ENCODE data around the gene DMKN. TPM values are rescaled to one million over a fixed set of nuclear protein-coding genes. Genes with fewer than 3 reads are reported as not detected.
"Not testable (repeated sequence)": the region's sequence is repeated elsewhere in the genome, so short reads cannot be mapped to it uniquely, and the experiment has no call there.

DMKN gene
- total and polyA plus RNA-seq, 4 donors: 1.4 to 9.4 (median 2.4) TPM

GRCh38 chr19:35478794-35479677, 34.4 kb downstream of the DMKN start:
- no peak overlapping the region for H3K27ac ChIP-seq (ENCODE audit: low read depth in 1 of 2, low read length in 2 of 2)
- H3K9me3 ChIP-seq (ENCODE audit: control insufficient read depth in 4 of 4, low read length in 3 of 4): no peaks in the 10 kb centered on the region
- WGBS: 86% methylated on average over 21 of the region's 21 CpGs
- no peaks in the 10 kb centered on the region for H3K4me1 ChIP-seq (ENCODE audit: control insufficient read depth in 4 of 4, insufficient read depth in 4 of 4, low read length in 3 of 4)
- H3K4me3 ChIP-seq (ENCODE audit: low read depth in 1 of 3, low read length in 3 of 3): no peak overlapping the region
- TF ChIP-seq FOXA2 (IDR thresholded peaks at IDR 0.05): no peak
- TF ChIP-seq EGR1 (IDR thresholded peaks at IDR 0.05; ENCODE audit: low read depth in 2 of 2): no peak
- TF ChIP-seq HNF4G (IDR thresholded peaks at IDR 0.05): no peak
- no peak for TF ChIP-seq CTCF (IDR thresholded peaks at IDR 0.05; ENCODE audit: low read depth, low read length, missing input control)
- TF ChIP-seq FOXA1 (IDR thresholded peaks at IDR 0.05): no peak
- TF ChIP-seq SP1 (IDR thresholded peaks at IDR 0.05): no peak
- TF ChIP-seq YY1 (IDR thresholded peaks at IDR 0.05): no peak
- no peak for TF ChIP-seq NR2F2 (IDR thresholded peaks at IDR 0.05)
- no peak for TF ChIP-seq TAF1 (conservative IDR thresholded peaks at IDR 0.05)
- TF ChIP-seq, protein P1, sequence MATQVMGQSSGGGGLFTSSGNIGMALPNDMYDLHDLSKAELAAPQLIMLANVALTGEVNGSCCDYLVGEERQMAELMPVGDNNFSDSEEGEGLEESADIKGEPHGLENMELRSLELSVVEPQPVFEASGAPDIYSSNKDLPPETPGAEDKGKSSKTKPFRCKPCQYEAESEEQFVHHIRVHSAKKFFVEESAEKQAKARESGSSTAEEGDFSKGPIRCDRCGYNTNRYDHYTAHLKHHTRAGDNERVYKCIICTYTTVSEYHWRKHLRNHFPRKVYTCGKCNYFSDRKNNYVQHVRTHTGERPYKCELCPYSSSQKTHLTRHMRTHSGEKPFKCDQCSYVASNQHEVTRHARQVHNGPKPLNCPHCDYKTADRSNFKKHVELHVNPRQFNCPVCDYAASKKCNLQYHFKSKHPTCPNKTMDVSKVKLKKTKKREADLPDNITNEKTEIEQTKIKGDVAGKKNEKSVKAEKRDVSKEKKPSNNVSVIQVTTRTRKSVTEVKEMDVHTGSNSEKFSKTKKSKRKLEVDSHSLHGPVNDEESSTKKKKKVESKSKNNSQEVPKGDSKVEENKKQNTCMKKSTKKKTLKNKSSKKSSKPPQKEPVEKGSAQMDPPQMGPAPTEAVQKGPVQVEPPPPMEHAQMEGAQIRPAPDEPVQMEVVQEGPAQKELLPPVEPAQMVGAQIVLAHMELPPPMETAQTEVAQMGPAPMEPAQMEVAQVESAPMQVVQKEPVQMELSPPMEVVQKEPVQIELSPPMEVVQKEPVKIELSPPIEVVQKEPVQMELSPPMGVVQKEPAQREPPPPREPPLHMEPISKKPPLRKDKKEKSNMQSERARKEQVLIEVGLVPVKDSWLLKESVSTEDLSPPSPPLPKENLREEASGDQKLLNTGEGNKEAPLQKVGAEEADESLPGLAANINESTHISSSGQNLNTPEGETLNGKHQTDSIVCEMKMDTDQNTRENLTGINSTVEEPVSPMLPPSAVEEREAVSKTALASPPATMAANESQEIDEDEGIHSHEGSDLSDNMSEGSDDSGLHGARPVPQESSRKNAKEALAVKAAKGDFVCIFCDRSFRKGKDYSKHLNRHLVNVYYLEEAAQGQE (IDR thresholded peaks at IDR 0.05): no peak
- no peak for TF ChIP-seq RXRA (IDR thresholded peaks at IDR 0.05)
- no peak for TF ChIP-seq GABPA (IDR thresholded peaks at IDR 0.05 in 1 of 2, conservative IDR thresholded peaks at IDR 0.05 in 1 of 2)
- TF ChIP-seq ATF3 (IDR thresholded peaks at IDR 0.05): no peak
- H3K27me3 ChIP-seq (ENCODE audit: control insufficient read depth in 4 of 4, insufficient read depth in 4 of 4, low read length in 3 of 4): no peaks in the 10 kb centered on the region
- H3K36me3 ChIP-seq (ENCODE audit: control insufficient read depth in 4 of 4, insufficient read depth in 3 of 4, low read depth in 1 of 4, low read length in 3 of 4): no peaks in the 10 kb centered on the region
- H3K9ac ChIP-seq (ENCODE audit: low read depth in 1 of 2, low read length in 2 of 2): no peak overlapping the region
- no peak for DNase-seq (ENCODE audit: low spot score)

DNA sequence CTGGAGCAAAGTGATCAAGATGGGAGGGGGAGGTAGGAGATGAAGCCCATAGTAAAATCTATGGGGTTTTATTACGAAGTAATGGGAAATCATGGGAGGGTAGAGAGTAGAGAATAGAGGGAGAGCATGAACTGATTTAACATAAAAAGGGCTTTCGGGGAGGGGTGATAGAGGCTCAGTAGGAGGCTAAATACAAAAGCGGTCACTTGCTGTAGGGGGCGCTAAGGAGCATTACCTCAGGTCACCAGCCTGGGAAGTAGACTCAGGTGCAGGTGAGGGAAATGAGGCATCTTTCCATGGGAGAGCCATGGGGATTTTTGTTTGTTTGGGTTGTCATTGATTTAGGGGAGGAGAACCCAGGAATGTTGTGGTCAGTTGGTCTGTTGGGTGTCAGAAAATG, 37.3 kb downstream of the DMKN start:
- Histone ChIP-seq H3K4me3 (ENCODE audit: low read depth in 1 of 3, low read length in 3 of 3) (no peak overlapping the region), H3K4me1 (ENCODE audit: control insufficient read depth in 4 of 4, insufficient read depth in 4 of 4, low read length in 3 of 4) (no peaks in the 10 kb centered on the region), H3K36me3 (ENCODE audit: control insufficient read depth in 4 of 4, insufficient read depth in 3 of 4, low read depth in 1 of 4, low read length in 3 of 4) (no peaks in the 10 kb centered on the region), H3K27ac (ENCODE audit: low read depth in 1 of 2, low read length in 2 of 2) (no peak overlapping the region), H3K9ac (ENCODE audit: low read depth in 1 of 2, low read length in 2 of 2) (no peak overlapping the region), H3K27me3 (ENCODE audit: control insufficient read depth in 4 of 4, insufficient read depth in 4 of 4, low read length in 3 of 4) (no peaks in the 10 kb centered on the region), H3K9me3 (ENCODE audit: control insufficient read depth in 4 of 4, low read length in 3 of 4) (no peaks in the 10 kb centered on the region)
- TF ChIP-seq GABPA (IDR thresholded peaks at IDR 0.05 in 1 of 2, conservative IDR thresholded peaks at IDR 0.05 in 1 of 2) (no peak), HNF4G (IDR thresholded peaks at IDR 0.05) (no peak), JUND (IDR thresholded peaks at IDR 0.05) (no peak), SP1 (IDR thresholded peaks at IDR 0.05) (no peak)
- WGBS: 72% methylated on average over 4 of the region's 4 CpGs
- DNase-seq (ENCODE audit: low spot score): no peak

- not testable (repeated sequence) for H3K36me3 ChIP-seq (ENCODE audit: control insufficient read depth in 4 of 4, insufficient read depth in 3 of 4, low read depth in 1 of 4, low read length in 3 of 4); H3K9ac ChIP-seq (ENCODE audit: low read depth in 1 of 2, low read length in 2 of 2); H3K9me3 ChIP-seq (ENCODE audit: control insufficient read depth in 4 of 4, low read length in 3 of 4); H3K27ac ChIP-seq (ENCODE audit: low read depth in 1 of 2, low read length in 2 of 2); H3K27me3 ChIP-seq (ENCODE audit: control insufficient read depth in 4 of 4, insufficient read depth in 4 of 4, low read length in 3 of 4); H3K4me1 ChIP-seq (ENCODE audit: control insufficient read depth in 4 of 4, insufficient read depth in 4 of 4, low read length in 3 of 4); DNase-seq (ENCODE audit: low spot score); H3K4me3 ChIP-seq (ENCODE audit: low read depth in 1 of 3, low read length in 3 of 3)
- WGBS: 95% methylated on average over 7 of the region's 7 CpGs
These were observed 38.9 kb downstream of the DMKN start for GRCh38 chr19:35474594-35474993.
